ENCODE data around the gene UGT1A4.

The UGT1A4 gene

DNA sequence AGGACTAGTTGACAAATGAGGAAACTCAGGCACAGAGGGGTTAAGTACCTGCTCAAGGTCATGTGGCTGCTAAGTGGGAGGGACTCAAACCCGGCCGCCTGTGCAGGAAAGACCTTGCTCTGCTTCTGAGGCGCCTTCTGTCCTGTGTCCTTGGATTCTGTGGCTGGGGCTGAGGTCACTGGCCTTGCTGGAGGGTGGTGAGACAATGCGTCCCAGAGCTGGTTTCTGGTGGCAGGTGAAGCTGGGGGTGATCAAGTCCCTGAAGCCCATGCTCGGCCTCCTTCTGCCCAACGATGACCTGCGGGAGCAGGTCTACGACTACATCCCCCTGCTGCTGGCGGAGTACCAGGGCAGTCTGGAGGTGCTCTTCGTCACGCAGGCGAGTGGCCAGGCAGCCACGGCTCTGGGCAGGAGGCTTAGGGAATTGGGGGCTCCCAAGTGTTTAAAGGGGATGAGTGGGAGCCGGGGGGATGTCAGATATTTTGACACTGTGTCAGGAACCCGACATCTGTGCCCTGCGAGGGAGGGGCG lies 75.7 kb downstream of the UGT1A4 start:
- TF ChIP-seq, protein P1, sequence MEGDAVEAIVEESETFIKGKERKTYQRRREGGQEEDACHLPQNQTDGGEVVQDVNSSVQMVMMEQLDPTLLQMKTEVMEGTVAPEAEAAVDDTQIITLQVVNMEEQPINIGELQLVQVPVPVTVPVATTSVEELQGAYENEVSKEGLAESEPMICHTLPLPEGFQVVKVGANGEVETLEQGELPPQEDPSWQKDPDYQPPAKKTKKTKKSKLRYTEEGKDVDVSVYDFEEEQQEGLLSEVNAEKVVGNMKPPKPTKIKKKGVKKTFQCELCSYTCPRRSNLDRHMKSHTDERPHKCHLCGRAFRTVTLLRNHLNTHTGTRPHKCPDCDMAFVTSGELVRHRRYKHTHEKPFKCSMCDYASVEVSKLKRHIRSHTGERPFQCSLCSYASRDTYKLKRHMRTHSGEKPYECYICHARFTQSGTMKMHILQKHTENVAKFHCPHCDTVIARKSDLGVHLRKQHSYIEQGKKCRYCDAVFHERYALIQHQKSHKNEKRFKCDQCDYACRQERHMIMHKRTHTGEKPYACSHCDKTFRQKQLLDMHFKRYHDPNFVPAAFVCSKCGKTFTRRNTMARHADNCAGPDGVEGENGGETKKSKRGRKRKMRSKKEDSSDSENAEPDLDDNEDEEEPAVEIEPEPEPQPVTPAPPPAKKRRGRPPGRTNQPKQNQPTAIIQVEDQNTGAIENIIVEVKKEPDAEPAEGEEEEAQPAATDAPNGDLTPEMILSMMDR (conservative IDR thresholded peaks at IDR 0.05) = no peak
- no peak overlapping the region for H3K27ac ChIP-seq

DNA sequence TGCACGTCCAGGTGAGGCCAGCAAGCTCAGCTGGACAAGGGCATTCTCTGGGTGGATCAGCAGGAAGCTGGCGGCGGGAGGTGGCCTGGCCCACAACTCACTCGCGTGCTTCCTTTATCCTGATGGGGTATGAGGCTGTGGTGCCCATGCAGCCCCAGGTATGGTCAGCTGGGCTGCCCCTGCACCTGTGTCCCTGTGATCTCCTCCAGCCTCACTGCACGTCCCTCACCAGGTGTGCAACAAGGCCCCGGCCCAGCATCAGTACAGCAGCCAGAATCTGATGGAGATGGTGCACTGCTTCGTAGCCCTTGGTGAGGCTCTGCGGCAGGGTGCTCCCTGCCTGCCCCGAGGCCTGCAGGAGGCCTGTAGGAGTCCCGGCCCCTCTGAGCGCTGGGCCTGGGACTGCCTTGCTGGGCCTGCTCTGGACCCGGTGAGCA lies 77.2 kb downstream of the UGT1A4 start:
- no peak overlapping the region for H3K27ac ChIP-seq
- TF ChIP-seq, protein P1 (conservative IDR thresholded peaks at IDR 0.05) = no peak

DNA sequence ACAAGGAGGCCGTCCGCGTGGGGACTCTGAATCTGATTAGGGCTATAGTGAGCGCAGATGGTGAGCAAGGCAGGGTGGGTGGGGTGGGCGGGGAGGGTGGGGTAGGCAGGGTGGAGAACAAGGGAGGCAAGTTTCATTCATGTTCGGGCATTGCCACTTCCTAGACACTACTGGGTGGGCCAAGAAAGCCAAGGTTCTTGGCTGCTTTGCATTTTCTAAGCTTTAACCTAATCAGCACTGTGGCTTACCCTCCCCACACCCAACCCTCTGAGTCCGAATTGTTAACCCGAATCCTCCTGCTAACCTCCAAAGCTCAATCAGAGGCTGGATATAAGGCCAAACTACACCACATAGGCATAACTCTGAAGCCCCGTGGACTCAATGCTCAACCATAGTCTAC lies 77.7 kb downstream of the UGT1A4 start:
- H3K27ac ChIP-seq = no peak overlapping the region
- TF ChIP-seq, protein P1 (conservative IDR thresholded peaks at IDR 0.05) = no peak

DNA sequence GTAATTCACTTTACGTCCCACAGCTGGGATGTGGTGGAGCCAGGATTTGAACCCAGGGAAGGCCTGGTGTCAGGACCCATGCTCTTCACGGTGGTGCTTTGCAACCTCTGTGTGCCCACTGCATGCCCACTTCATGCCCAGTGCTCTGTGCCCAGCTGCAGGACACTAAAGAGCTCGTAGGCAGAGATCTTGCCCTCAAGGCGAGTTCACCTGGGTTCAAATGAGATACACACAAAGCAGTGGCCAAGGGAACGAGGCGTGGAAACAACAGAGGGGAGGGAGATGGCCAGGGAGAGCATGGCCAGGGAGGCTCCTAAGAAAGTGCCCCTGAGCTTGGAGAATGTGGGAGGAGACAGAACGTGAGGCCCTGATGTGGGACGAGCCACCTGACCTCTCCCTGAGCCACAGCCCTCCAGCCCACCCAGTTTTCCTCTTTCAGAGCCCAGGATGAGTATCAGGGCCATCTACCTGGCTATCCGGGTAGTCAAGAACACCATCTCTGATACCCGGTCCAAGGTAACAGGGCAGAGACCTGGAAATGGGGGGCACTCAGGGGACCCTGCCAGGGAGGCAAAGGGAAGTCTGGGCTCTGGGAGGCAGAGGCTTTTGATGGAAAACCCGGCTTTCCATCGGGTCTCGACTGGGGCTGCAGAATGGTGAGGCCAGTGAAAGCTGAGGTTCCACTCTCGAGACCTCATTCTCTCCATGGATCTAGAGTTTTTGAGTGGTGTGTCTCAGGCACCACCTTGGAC lies 80.0 kb downstream of the UGT1A4 start:
- H3K27ac ChIP-seq = no peak overlapping the region

DNA sequence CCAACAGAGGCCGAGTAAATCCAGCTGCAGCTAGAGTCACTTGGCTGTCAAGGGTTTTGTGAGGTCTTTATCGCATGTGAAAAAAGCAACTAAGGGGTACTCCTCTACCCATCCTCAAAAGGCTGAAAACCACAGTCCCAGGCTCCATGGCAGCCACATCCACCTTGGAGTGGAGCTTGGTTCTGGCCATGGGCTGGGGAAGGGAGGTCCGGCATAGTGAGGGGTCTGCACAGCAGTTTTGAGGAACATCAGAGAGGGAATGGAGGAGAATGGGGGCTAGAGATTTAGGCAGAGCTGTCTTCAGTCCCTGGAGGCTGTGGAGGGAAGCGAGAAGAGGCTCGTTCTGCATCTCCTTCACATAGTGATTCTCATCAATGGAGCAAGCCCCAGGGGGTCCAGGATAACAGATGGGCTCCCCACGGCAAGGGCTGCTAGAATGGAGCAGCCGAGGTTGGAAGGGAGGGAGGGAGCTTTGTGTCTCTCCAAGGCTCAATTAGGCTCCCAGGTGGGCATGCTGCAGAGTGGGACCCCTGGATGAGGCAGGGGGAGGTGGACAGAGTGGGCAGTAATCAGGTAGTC lies 80.6 kb downstream of the UGT1A4 start:
- no peak overlapping the region for H3K27ac ChIP-seq
- TF ChIP-seq, protein P1 (conservative IDR thresholded peaks at IDR 0.05) = no peak

More for the DNA sequence above, 80.0 kb downstream of the UGT1A4 start:
- TF ChIP-seq, protein P1 (conservative IDR thresholded peaks at IDR 0.05) = no peak

DNA sequence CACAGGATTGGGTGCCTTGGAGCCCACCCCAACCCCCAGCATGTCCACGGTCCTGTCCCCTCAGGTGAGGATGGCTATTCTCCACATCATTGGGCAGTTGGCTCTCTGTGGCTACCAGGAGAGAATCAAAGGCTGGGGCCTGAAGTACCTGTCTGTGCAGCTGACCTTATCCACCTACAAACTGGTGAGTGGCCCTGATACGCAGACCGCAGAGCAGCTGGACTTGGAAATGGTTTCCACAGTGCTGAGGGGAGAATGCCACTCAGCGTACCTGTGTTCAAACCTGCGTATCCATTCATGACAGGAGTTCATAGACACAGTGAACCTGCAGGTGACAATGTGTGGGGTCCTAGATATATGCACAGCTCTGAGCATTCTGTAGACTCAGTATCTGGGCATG lies 81.2 kb downstream of the UGT1A4 start:
- H3K27ac ChIP-seq = no peak overlapping the region
- TF ChIP-seq, protein P1 (conservative IDR thresholded peaks at IDR 0.05) = no peak

DNA sequence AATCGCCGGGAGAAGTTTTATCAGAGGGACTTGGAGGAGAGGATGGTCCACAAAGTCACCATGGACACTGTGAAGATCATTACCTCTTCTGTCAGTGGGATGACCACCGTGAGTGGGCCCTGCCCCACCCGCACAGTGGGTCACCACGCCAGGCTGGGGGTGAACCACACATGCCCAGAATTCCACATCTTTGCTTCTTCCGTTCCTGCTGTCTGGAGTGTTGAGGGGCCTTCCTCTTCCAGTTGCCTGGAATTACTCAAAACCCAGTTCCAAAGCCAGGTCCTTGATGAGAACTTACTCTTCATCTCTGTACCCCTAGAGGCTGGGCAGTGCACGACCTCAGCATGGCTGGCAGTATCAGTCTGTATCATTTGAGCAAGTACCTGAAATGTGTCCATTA lies 81.7 kb downstream of the UGT1A4 start:
- no peak overlapping the region for H3K27ac ChIP-seq
- TF ChIP-seq, protein P1 (conservative IDR thresholded peaks at IDR 0.05) = no peak

Data from VCaP (cell line).